ENCODE data around the gene DCAF8L1. TPM values are rescaled to one million over a fixed set of nuclear protein-coding genes. Genes with fewer than 3 reads are reported as not detected.
"Not testable (repeated sequence)": the region's sequence is repeated elsewhere in the genome, so short reads cannot be mapped to it uniquely, and the experiment has no call there.

Gene DCAF8L1
- total and polyA plus RNA-seq, 2 of the 4 experiments (the other 2 are of a cell fraction) = not detected

DNA sequence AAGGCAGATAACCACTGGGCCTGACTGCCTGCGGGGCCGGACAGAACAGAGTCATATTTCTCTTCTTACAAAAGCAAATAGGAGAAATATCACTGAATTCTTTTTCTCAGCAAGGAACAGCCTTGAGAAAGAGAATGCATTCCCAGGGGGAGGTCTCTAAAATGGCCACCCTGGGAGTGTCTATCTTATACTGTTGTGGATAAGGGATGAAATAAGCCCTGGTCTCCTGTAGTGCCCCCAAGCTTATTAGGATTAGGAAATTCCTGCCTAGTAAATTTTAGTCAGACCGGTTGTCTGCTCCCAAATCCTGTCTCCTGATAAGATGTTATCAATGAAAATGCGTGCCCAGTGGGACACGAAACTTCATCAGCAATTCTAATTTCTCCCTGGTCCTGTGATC is 20.8 kb downstream of the DCAF8L1 start:
- 83% methylated on average over 2 of the region's 5 CpGs; no CpG with 5 or more reads in 1 of the 2 experiments for WGBS, 2 experiments (ENCODE audit: extremely low coverage in 2 of 2, insufficient read length in 1 of 2)
- H2AK5ac ChIP-seq (ENCODE audit: low read depth, low read length); BruUV-seq (replicated peaks); H4K91ac ChIP-seq (ENCODE audit: insufficient read depth, low read depth, low read length); H3K23ac ChIP-seq (ENCODE audit: low read depth, low read length); H3K36me3 ChIP-seq (ENCODE audit: control insufficient read depth, insufficient read depth, low read length); H3K4ac ChIP-seq (ENCODE audit: low read depth, low read length); H4K5ac ChIP-seq (ENCODE audit: low read depth, low read length); H3K4me3 ChIP-seq (ENCODE audit: insufficient read depth, low read depth, low read length); H2BK20ac ChIP-seq (ENCODE audit: low read depth, low read length); H2BK15ac ChIP-seq (ENCODE audit: low read depth, low read length); H3K18ac ChIP-seq (ENCODE audit: low read depth, low read length); H2BK5ac ChIP-seq (ENCODE audit: low read depth, low read length, poor library complexity, severe bottlenecking); CTCF ChIA-PET; H3K4me2 ChIP-seq (ENCODE audit: low read depth, low read length); POLR2A ChIA-PET (ENCODE audit: unreplicated experiment); H3K56ac ChIP-seq (ENCODE audit: extremely low read depth, insufficient read depth, low read length); dilution Hi-C loops (cut with HindIII; ENCODE audit: low sequenced_read_pairs, unreplicated experiment); H3K4me1 ChIP-seq (ENCODE audit: control insufficient read depth, insufficient read depth, low read length); H3K27me3 ChIP-seq (ENCODE audit: control insufficient read depth, insufficient read depth, low read length); ATAC-seq (ENCODE audit: low read depth); H2AFZ ChIP-seq (replicated peaks; ENCODE audit: low read length, poor library complexity); H3K14ac ChIP-seq (replicated peaks; ENCODE audit: low read depth, low read length); H3K9ac ChIP-seq (ENCODE audit: low read depth, low read length); H2BK120ac ChIP-seq (ENCODE audit: low read depth, low read length); H4K8ac ChIP-seq (ENCODE audit: low read depth in 2 of 2, low read length in 2 of 2); intact Hi-C loops (cut with micrococcal nuclease); H3K27ac ChIP-seq (ENCODE audit: insufficient read depth, low read length); H3K9me1 ChIP-seq (ENCODE audit: insufficient read depth, low read length); DNase-seq; H3K9me3 ChIP-seq (ENCODE audit: control insufficient read depth, insufficient read depth, low read length); H3K79me1 ChIP-seq (ENCODE audit: low read depth in 1 of 2, low read length in 2 of 2); in situ Hi-C loops (cut with MboI; ENCODE audit: low sequenced_read_pairs); H4K20me1 ChIP-seq (ENCODE audit: insufficient read depth, low read length); H2AK9ac ChIP-seq (replicated peaks; ENCODE audit: low read depth, low read length, poor library complexity): not testable (repeated sequence)
